Right atrium auricular region (tissue), 2 donors: ENCODE results near the gene ATF5. TPM values are rescaled to one million over a fixed set of nuclear protein-coding genes. Genes with fewer than 3 reads are reported as not detected.

Experiments
- DNase-seq: peaks from one replicate; pipeline ENCODE4 v3.0.0-alpha.2; 2019; ENCODE audit warnings: low spot score
- H3K27ac ChIP-seq, 2 donors: fragments of 200-600 bp; sonication (generic); 1 replicate in 1 of 2; 2 replicates in 1 of 2; pipeline ENCODE4 v1.5.1; 2016 to 2019
- H3K27me3 ChIP-seq, 2 donors: fragments of 200-600 bp; sonication (generic); one replicate each; pipeline versions ENCODE4 v1.5.1 to v1.6.0; 2017 to 2019
- H3K36me3 ChIP-seq: fragments of 200-600 bp; sonication (generic); one replicate; pipeline ENCODE4 v1.5.1; 2016
- H3K4me1 ChIP-seq, 2 donors: fragments of 200-600 bp; sonication (generic); one replicate each; pipeline versions ENCODE4 v1.5.1 to v1.6.0; 2017 to 2019
- H3K4me3 ChIP-seq, 2 donors: fragments of 200-600 bp; sonication (generic); 1 replicate in 1 of 2; 2 replicates in 1 of 2; pipeline ENCODE4 v1.5.1; 2017 to 2019; ENCODE audit warnings: mild to moderate bottlenecking in 1 of 2, moderate library complexity in 1 of 2
- H3K9me3 ChIP-seq, 2 donors: fragments of 200-600 bp; sonication (generic); one replicate each; pipeline ENCODE4 v1.5.1; 2019
- total RNA-seq, 2 donors: library from RNA; depleted of rRNA; stranded (reverse); fragments of >200 nt; gene quantifications; one replicate each; pipeline ENCODE4 v1.1.0, GENCODE V29; 2016
- TF ChIP-seq, protein P1 (sequence below), 2 donors: fragments of 200-600 bp; sonication (generic); IDR thresholded peaks; one replicate each; pipeline ENCODE4 v1.5.1; 2019; ENCODE audit warnings: antibody characterized with exemption in 2 of 2

The ATF5 gene
- total RNA-seq, 2 donors from 2014 or later = 3.8 to 5.9 TPM

DNA sequence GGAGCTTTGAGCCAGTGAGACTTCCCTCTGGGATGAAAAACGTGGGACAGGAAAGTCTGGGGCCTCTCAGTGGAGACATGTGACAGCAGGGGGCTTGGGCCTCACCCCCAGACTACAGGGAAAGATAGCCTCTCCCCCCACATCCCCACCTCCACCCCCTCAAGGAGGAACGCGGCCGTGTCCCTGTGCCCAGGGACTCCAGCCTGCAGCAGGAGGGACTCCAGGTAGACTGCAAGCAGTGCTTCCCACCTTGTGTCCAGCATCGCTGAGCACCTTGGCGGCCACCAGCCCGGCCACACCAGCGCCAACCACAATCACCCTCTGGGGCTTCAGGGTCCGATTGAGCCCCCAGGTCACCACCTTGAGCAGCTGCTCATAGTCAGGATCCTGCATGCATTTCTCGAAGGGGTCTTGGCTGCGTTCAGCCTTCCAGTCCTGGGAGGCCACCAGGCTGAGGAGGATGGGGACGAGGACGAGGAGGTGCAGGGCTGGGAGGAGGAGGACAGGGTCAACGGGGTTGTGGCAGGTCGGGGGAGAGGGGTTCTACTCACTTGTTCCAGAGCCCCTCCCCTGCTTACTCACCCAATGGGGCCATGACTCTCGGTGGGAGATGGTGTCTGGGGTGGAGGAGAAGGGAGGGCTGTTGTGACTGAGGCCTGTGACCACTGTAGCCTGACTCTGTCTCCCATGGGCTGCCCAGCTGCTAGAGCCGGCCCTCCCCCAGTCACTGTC lies 33.3 kb upstream of the ATF5 start:
- Histone ChIP-seq H3K4me3 (no peak overlapping the region), H3K9me3 (no peaks in the 10 kb centered on the region), H3K36me3 (no peaks in the 10 kb centered on the region), H3K27ac (no peak overlapping the region), H3K4me1 (peaks cover 0 to 14% of the 10 kb centered on the region in 2 donors), H3K27me3 (no peaks in the 10 kb centered on the region)
- DNase-seq = no peak
- TF ChIP-seq, protein P1, sequence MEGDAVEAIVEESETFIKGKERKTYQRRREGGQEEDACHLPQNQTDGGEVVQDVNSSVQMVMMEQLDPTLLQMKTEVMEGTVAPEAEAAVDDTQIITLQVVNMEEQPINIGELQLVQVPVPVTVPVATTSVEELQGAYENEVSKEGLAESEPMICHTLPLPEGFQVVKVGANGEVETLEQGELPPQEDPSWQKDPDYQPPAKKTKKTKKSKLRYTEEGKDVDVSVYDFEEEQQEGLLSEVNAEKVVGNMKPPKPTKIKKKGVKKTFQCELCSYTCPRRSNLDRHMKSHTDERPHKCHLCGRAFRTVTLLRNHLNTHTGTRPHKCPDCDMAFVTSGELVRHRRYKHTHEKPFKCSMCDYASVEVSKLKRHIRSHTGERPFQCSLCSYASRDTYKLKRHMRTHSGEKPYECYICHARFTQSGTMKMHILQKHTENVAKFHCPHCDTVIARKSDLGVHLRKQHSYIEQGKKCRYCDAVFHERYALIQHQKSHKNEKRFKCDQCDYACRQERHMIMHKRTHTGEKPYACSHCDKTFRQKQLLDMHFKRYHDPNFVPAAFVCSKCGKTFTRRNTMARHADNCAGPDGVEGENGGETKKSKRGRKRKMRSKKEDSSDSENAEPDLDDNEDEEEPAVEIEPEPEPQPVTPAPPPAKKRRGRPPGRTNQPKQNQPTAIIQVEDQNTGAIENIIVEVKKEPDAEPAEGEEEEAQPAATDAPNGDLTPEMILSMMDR (IDR thresholded peaks at IDR 0.05) = no peak

DNA sequence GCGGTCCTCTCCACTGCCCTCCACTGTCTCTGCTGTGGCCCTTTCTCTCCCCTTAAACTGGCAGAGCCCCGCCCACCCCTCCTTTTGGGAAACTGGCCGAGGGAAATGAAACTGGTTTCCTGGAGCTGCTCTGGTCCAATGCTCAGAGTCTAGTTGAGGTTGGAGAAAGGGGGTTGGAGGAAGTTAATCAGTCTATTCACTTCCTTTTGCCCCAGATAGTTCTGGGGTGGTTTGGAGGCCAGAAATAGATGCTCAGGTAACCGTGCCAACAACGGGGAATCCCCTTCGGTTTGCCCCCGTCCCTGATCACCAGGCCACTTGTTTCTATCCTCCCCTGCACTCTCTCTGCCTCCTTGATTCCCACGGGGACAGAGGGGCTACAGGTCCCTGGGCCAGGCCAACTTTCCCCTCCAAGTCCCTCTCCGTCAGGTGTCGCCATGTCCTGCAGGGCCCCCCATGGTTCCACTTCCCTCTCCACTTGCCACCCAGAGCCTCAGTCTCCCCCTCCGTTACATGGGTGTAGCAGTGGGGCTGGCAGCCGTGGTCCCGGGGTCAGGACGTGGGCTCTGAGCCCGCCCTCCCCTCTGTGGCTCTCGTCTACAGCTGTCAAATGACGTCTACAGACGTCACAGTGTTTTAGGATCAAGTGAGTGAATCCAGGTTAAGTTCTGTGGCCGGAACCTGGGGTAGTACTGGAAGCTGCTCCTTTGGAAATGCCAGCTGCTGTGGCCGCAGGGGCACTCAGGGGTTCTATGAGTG lies 32.0 kb upstream of the ATF5 start, which contains the start of gene IL4I1:
TSS of gene IL4I1 (minus strand) at position 25 of the 759 bp plus-strand sequence. CDS start 727 bp downstream, outside the sequence.
- TF ChIP-seq, protein P1 (IDR thresholded peaks at IDR 0.05) = no peak
- Histone ChIP-seq H3K27me3 (no peaks in the 10 kb centered on the region), H3K4me3 (no peak within 1 kb of the TSS), H3K9me3 (no peaks in the 10 kb centered on the region), H3K36me3 (no peaks in the 10 kb centered on the region), H3K27ac (peak within 1 kb of the TSS; percentile 29 to 35), H3K4me1 (peaks cover 0 to 11% of the 10 kb centered on the region in 2 donors)
- DNase-seq = no peak

DNA sequence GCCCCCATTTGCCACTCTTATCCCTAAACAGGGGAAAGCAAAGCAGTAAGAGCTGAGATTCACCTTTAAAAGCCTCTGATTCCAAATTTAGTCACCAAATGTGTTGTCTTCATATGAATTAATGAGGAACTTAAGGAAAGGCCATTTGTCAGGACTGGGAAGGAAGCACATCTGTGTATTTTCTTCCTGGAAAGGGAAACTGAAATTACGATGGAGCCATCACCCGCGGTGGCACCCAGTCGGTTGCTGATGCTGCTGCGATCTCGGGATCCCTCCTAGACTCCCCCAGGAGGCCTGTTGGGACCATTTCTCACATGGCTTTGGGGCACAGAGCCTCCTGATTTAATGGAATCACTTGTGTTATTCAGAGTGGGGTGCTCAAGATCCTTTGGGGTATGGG lies 24.9 kb upstream of the ATF5 start:
- Histone ChIP-seq H3K27me3 (no peaks in the 10 kb centered on the region), H3K4me3 (no peak overlapping the region), H3K9me3 (no peaks in the 10 kb centered on the region), H3K36me3 (peaks cover 15% of the 10 kb centered on the region), H3K27ac (no peak overlapping the region), H3K4me1 (no peaks in the 10 kb centered on the region)
- DNase-seq = no peak
- TF ChIP-seq, protein P1 (IDR thresholded peaks at IDR 0.05) = no peak

DNA sequence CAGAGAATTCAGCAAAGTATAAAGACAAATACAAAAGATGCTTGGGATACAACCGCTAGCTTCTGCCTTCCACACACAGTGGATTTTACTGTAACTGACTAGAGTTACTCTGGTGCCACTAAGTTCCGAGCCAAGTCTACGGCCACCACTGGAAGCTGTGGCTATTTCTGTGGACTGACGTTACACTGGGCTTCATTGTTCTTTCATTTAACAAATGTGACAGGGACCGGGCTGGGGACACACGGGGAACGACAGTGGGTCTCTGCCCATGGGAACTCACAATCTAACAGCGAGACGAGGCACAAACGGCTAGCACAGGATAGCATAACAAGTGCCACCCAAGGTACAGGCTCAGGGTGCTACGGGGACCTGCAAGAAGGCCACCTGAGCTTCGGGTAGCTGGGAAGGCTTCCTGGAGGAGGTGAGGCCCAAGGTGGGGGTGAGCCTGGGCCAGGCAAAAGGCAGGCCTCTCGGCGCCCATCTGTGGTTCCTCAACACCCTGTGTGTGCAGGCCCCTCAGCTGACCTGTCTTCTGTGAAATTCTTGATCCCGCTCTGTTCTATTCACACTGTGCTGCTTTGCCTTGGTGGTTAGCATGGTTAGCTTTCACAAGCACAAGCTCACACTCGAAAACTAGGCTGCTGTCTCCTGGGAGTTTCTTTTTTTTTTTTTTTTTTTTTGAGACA lies 22.0 kb upstream of the ATF5 start:
- Histone ChIP-seq H3K27ac (no peak overlapping the region), H3K27me3 (no peaks in the 10 kb centered on the region), H3K36me3 (peaks cover 15% of the 10 kb centered on the region), H3K4me3 (no peak overlapping the region), H3K9me3 (no peaks in the 10 kb centered on the region), H3K4me1 (peaks cover 0 to 8% of the 10 kb centered on the region in 2 donors)
- DNase-seq = no peak
- TF ChIP-seq, protein P1 (IDR thresholded peaks at IDR 0.05) = no peak

DNA sequence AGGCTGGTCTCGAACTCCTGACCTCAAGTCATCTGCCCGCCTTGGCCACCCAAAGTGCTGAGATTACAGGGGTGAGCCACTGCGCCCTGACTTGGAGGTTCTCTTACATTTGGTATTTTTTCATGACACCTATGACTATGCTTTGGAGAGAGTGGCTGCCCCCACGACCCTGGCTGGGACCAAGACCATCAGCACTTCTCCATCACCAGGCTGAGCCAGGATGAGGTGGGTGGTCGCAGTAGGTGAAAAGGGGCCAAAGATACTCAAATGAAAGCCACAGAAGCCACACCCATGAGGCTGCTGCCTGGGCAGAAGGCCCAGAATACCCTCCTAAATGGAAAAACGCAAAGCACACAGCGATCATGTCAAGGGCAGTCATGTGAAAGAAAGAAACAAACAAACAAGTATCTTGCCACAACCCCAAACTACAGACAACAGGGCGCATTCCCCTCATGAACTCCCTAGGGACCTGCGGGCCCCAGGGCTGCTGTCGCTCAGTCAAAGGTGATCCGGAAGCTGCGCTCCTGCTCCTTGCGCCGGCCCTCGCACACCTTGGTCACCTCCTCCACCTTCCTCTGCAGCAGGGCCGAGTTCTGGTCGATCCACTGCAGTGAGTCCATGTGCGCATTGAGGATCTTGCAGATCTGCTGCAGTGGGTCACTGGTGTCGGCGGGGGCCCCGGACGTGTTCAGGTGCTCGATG lies 21.1 kb upstream of the ATF5 start:
- H3K4me3 ChIP-seq = no peak overlapping the region
- H3K9me3 ChIP-seq = no peaks in the 10 kb centered on the region
- H3K36me3 ChIP-seq = peaks cover 15% of the 10 kb centered on the region
- no peak for DNase-seq
- no peak overlapping the region for H3K27ac ChIP-seq
- H3K27me3 ChIP-seq = no peaks in the 10 kb centered on the region
- TF ChIP-seq, protein P1 (IDR thresholded peaks at IDR 0.05) = no peak
- H3K4me1 ChIP-seq = peaks cover 0 to 8% of the 10 kb centered on the region in 2 donors
